Peyer's patch (tissue), 4 donors: ENCODE data around the gene PRKCA.

Source experiments
- CTCF ChIP-seq, 6 experiments: fragments of 450-650 bp in 4 of 6; fragments of 200-600 bp in 2 of 6; sonication (generic) in 1 of 6; IDR thresholded peaks; one replicate each; pipeline ENCODE4 v1.5.1; 2017 to 2019; ENCODE audit warnings: antibody characterized with exemption in 6 of 6, mild to moderate bottlenecking in 3 of 6, moderate library complexity in 1 of 6
- POLR2A ChIP-seq, 2 donors: fragments of 450-650 bp; IDR thresholded peaks; one replicate each; pipeline ENCODE4 v1.5.1; 2017; ENCODE audit warnings: antibody characterized with exemption in 2 of 2, mild to moderate bottlenecking in 2 of 2, moderate library complexity in 2 of 2

GRCh38 chr17:66309793-66310192 is 7.4 kb downstream of the PRKCA start:
- no peak for TF ChIP-seq CTCF (IDR thresholded peaks at IDR 0.05)
- no peak for TF ChIP-seq POLR2A (IDR thresholded peaks at IDR 0.05)
